Choroid plexus epithelial cell (primary cell): ENCODE results near the gene PLEKHG3.

Experiments used
- DNase-seq: peaks from one replicate; pipeline ENCODE4 v3.0.0-alpha.2; 2010; ENCODE audit warnings: low read depth
- H3K4me3 ChIP-seq: 2 replicates; pipeline ENCODE4 v1.5.1; 2011; ENCODE audit warnings: low read depth, mild to moderate bottlenecking, control low read depth, low read length, moderate library complexity
- CTCF ChIP-seq: conservative IDR thresholded peaks from 2 replicates; pipeline ENCODE4 v1.5.1; 2011; ENCODE audit warnings: low read depth, mild to moderate bottlenecking, control low read depth, inconsistent platforms, low read length, moderate library complexity

The PLEKHG3 gene

GRCh38 chr14:64788706-64789105 is 84.5 kb downstream of the PLEKHG3 start:
- TF ChIP-seq CTCF, result no peak
- H3K4me3 ChIP-seq, result no peak overlapping the region
- DNase-seq, result peak; percentile 96

- no peak overlapping the region for H3K4me3 ChIP-seq
- no peak for TF ChIP-seq CTCF
- no peak for DNase-seq
These were observed 85.5 kb downstream of the PLEKHG3 start for GRCh38 chr14:64789696-64790095.

DNA sequence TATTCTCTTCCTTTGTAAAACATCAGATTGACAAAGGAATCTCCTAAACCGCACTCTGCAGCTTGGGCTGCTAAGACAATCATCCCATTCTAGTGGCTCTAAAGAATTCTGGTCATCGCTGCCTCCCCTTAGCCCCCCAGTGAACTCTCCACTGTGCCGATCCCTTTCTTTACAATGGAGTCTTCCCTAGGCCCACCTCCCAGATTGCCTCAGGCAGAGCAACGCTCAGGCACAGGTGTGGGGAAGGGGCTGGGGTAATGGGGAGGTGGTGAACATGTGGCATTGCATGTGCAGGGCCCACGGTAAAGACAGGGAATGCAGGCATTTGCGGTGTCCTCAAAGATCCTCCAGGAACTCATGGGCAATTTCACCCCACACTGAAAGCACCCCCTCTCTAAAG is 86.3 kb downstream of the PLEKHG3 start:
- TF ChIP-seq CTCF, result no peak
- no peak for DNase-seq
- H3K4me3 ChIP-seq, result no peak overlapping the region

DNA sequence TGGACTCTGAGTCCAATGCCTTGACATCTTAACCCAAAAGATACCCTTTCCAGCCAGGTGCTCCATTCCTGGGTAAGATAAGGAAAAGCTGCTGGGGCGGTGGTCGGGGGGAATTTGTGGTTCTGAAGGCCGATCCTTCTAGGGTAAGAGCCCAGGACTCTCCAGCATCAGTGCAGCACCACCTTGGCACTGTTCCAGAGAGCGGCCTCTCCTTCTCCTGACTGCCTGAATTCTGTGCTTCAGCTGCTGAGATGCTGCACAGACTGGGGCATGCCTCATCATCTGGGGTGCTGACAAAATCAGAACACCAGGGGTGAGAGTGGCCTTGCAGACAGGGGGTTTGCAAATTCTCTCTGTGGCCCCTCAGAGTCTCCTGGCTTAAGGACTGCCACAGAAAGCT is 88.0 kb downstream of the PLEKHG3 start:
- H3K4me3 ChIP-seq, result no peak overlapping the region
- DNase-seq, result no peak
- no peak for TF ChIP-seq CTCF

GRCh38 chr14:64792871-64793560 is 88.8 kb downstream of the PLEKHG3 start:
- DNase-seq, result no peak
- no peak for TF ChIP-seq CTCF
- no peak overlapping the region for H3K4me3 ChIP-seq

GRCh38 chr14:64795211-64795610 is 91.0 kb downstream of the PLEKHG3 start:
- no peak overlapping the region for H3K4me3 ChIP-seq
- DNase-seq, result no peak
- TF ChIP-seq CTCF, result no peak

DNA sequence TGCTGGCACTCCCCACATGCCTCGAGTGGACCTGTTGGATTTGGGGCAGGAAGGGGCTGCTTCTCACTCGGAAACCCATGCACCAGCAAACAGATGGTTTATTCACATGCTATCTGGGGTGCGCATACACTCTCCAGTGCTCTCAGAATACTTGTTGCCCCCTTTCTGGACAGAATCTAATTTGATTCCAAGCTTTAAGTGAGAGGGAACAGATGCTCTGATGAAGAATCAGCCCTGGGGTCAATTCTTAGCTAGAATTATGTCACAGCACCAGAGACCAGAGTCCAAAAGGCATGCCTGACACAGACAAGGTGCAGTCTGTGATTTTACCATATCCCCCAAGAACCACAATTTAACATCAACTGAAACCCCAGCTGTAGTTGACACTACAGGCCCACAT is 91.7 kb downstream of the PLEKHG3 start:
- no peak overlapping the region for H3K4me3 ChIP-seq
- DNase-seq, result no peak
- TF ChIP-seq CTCF, result no peak
